B cell (primary cell): ENCODE data around the gene CA5A. TPM values are rescaled to one million over a fixed set of nuclear protein-coding genes. Genes with fewer than 3 reads are reported as not detected.

Experiments
- ATAC-seq: fragments of 200-7000 bp; cut with Tn5 transposase; one replicate; pipeline ENCODE4 v1.10.0; 2021; ENCODE audit warnings: low read depth, mild to moderate bottlenecking, moderate number of reproducible peaks, moderate library complexity
- CTCF ChIA-PET: fragments of 350-600 bp; sonication (Branson Sonifier 250); formaldehyde crosslinking; loops from one replicate; lab custom pipeline; 2021; ENCODE audit warnings: antibody characterized with exemption, inconsistent platforms; lab: Charles Lee
- POLR2A ChIA-PET: fragments of 350-600 bp; sonication (Branson Sonifier 250); formaldehyde crosslinking; loops from one replicate; lab custom pipeline; 2021; ENCODE audit warnings: antibody characterized with exemption; lab: Charles Lee
- DNase-seq: peaks from one replicate; pipeline ENCODE4 v3.0.0; 2013
- H2AFZ ChIP-seq: 2 replicates; pipeline ENCODE4 v1.6.1; 2012; ENCODE audit warnings: mild to moderate bottlenecking, low read depth, low read length; ENCODE audit not compliant: insufficient read depth, poor library complexity, severe bottlenecking
- H3K27ac ChIP-seq, 2 donors: 1 replicate in 1 of 2; 2 replicates in 1 of 2; pipeline ENCODE4 v1.5.1; 2012 to 2013; ENCODE audit warnings: low read length in 2 of 2, mild to moderate bottlenecking in 2 of 2, moderate library complexity in 1 of 2
- H3K27me3 ChIP-seq, 4 experiments: fragments of 200-600 bp in 1 of 4; sonication (generic) in 1 of 4; replicated peaks in 1 of 4; 1 replicate in 2 of 4; 2 replicates in 2 of 4; pipeline versions ENCODE4 v1.6.1 to v1.7.0; 2013 to 2016; ENCODE audit warnings: low read length in 3 of 4, mild to moderate bottlenecking in 2 of 4, mixed read lengths in 1 of 4, moderate library complexity in 1 of 4; ENCODE audit not compliant: insufficient read depth in 4 of 4, control insufficient read depth in 3 of 4; ENCODE audit errors: control extremely low read depth in 1 of 4
- H3K36me3 ChIP-seq, 2 experiments: replicated peaks in 1 of 2; 1 replicate in 1 of 2; 2 replicates in 1 of 2; pipeline versions ENCODE4 v1.6.1 to v1.7.1; 2013; ENCODE audit warnings: low read length in 1 of 2; ENCODE audit not compliant: insufficient read depth in 2 of 2, control insufficient read depth in 1 of 2; ENCODE audit errors: control extremely low read depth in 1 of 2, extremely low read depth in 1 of 2
- H3K4me1 ChIP-seq, 2 donors: fragments of 200-600 bp in 1 of 2; sonication (generic) in 1 of 2; 1 replicate in 1 of 2; 2 replicates in 1 of 2; pipeline versions ENCODE4 v1.5.1 to v1.6.1; 2013 to 2017; ENCODE audit warnings: low read length in 2 of 2; ENCODE audit not compliant: control insufficient read depth in 2 of 2, insufficient read depth in 2 of 2
- H3K4me2 ChIP-seq: replicated peaks from 2 replicates; pipeline ENCODE3; 2012; ENCODE audit warnings: mild to moderate bottlenecking, low read depth, low read length; ENCODE audit not compliant: poor library complexity, severe bottlenecking
- H3K4me3 ChIP-seq, 5 experiments: fragments of 200-600 bp in 1 of 5; sonication (generic) in 1 of 5; 1 replicate in 3 of 5; 2 replicates in 2 of 5; pipeline versions ENCODE4 v1.5.1 to v1.7.0; 2011 to 2016; ENCODE audit warnings: low read length in 4 of 5, mild to moderate bottlenecking in 4 of 5, low read depth in 2 of 5, control low read depth in 1 of 5, moderate library complexity in 1 of 5; ENCODE audit not compliant: insufficient read depth in 1 of 5; ENCODE audit errors: control extremely low read depth in 1 of 5, extremely low read depth in 1 of 5
- H3K79me2 ChIP-seq: fragments of 200-600 bp; sonication (generic); one replicate; pipeline ENCODE4 v1.6.0; 2016; ENCODE audit warnings: low read length; ENCODE audit not compliant: control insufficient read depth, insufficient read depth
- H3K9ac ChIP-seq: fragments of 200-600 bp; sonication (generic); 2 replicates; pipeline ENCODE4 v1.6.1; 2017; ENCODE audit warnings: mild to moderate bottlenecking, low read length, moderate library complexity
- H3K9me3 ChIP-seq, 3 donors: one replicate each; pipeline versions ENCODE4 v1.6.1 to v1.7.1; 2013; ENCODE audit warnings: low read length in 2 of 3; ENCODE audit not compliant: control insufficient read depth in 2 of 3, insufficient read depth in 1 of 3; ENCODE audit errors: control extremely low read depth in 1 of 3
- H4K20me1 ChIP-seq: 2 replicates; pipeline ENCODE4 v1.6.0; 2012; ENCODE audit warnings: mild to moderate bottlenecking, low read length; ENCODE audit not compliant: insufficient read depth, control insufficient read depth, poor library complexity, severe bottlenecking
- H3K27ac Mint-ChIP-seq: one replicate; pipeline ENCODE4 v1.8.0; 2021; ENCODE audit warnings: mixed read lengths
- H3K27me3 Mint-ChIP-seq: one replicate; pipeline ENCODE4 v1.8.0; 2021; ENCODE audit warnings: mixed read lengths
- H3K4me1 Mint-ChIP-seq: one replicate; pipeline ENCODE4 v1.8.0; 2021; ENCODE audit warnings: mixed read lengths
- H3K4me3 Mint-ChIP-seq: one replicate; pipeline ENCODE4 v1.8.0; 2021; ENCODE audit warnings: mixed read lengths
- H3K9me3 Mint-ChIP-seq: one replicate; pipeline ENCODE4 v1.8.0; 2022; ENCODE audit warnings: mixed read lengths; ENCODE audit not compliant: insufficient read depth
- CTCF ChIP-seq: fragments of 200-600 bp; IDR thresholded peaks from one replicate; pipeline ENCODE4 v1.8.0; 2022; ENCODE audit warnings: antibody characterized with exemption, mild to moderate bottlenecking
- EZH2 ChIP-seq: IDR thresholded peaks from 2 replicates; pipeline ENCODE4 v1.6.1; 2012; ENCODE audit warnings: borderline replicate concordance, low read depth, mild to moderate bottlenecking, moderate library complexity, low read length; ENCODE audit not compliant: insufficient read depth, poor library complexity, severe bottlenecking
- WGBS: methylation state at CpG from one replicate; pipeline ENCODE4 v1.1.5; 2013; ENCODE audit warnings: missing lambda C conversion rate; ENCODE audit not compliant: insufficient coverage; 5-methylcytosine and 5-hydroxymethylcytosine counted together
- intact Hi-C: fragments of 100-400 bp; cut with micrococcal nuclease; formaldehyde crosslinking; loops from one replicate; pipeline ENCODE4 v1.10.0; 2022
- polyA plus RNA-seq: library from polyadenylated mRNA; depleted of rRNA; stranded (reverse); fragments of >200 nt; gene quantifications from 2 replicates; pipeline ENCODE4 v1.2.3, GENCODE V29; 2012
- total RNA-seq, 2 donors: library from RNA; stranded (reverse); fragments of 120-200 nt in 1 of 2; gene quantifications; 1 replicate in 1 of 2; 2 replicates in 1 of 2; pipeline versions ENCODE4 v1.2.3 to v1.2.4, GENCODE V29; 2013 to 2022

Gene CA5A
- total and polyA plus RNA-seq, 2 donors (not counting 1 experiment from before 2014, with no cell fraction given): 0.27 TPM; not detected in 1

DNA sequence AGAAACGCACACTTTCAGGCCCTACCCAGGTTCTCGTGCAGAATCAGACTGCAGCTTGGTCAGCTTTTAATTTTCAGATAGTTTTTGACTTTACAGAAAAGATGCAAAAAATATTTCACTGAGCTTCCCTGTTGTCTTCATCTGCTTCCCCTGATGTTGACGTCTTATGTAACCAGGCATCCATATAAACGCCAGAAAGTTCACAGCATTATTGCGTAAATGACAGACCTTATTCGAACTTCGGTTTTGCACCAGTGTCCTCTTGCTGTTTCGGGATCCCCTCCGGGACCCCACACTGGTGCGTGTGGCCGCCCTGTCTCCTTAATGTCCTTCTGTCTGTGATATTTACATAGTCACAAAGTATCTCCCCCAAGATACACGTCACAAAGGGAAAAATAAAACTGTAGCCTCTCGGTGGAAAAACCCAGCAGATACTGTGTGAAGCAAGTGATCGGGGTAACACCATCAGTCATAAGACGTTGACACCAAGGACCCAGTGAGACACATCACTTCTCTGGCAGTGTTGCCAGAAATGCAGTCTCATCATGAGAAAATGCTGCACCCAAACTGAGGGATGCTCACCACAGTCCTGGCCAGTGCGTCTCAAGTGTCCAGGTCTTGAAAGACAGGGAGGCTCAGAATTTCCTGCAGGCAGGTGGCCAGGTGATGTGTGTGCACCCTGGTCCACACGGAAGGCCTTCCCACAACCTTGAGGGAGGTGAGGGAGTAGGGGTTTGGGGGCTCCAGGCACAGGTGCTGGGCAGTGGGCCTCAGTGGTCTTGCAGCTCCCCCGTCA lies 19.2 kb upstream of the CA5A start:
- H3K79me2 ChIP-seq: peaks cover 80% of the 10 kb centered on the region
- DNase-seq: peak; percentile 32
- no peaks in the 10 kb centered on the region for H3K9me3 ChIP-seq
- peaks cover 60 to 86% of the 10 kb centered on the region in 2 donors for H3K4me1 ChIP-seq
- ATAC-seq: no peak
- 85% methylated on average over 16 of the region's 18 CpGs for WGBS
- Mint-ChIP-seq H3K27ac (peak overlapping the region; percentile 95), H3K4me3 (peak overlapping the region; percentile 91), H3K27me3 (no peaks in the 10 kb centered on the region), H3K4me1 (peaks cover 81% of the 10 kb centered on the region), H3K9me3 (no peaks in the 10 kb centered on the region)
- intact Hi-C loops: loop anchor here (1.0 kb wide), 3 partner anchors 28 to 91 kb away; no protein-coding TSS in a partner anchor
- peak overlapping the region; percentile 79 to 87 for H3K27ac ChIP-seq
- no peaks in the 10 kb centered on the region for H3K27me3 ChIP-seq
- H4K20me1 ChIP-seq: peaks cover 48% of the 10 kb centered on the region
- peak overlapping the region; percentile 59 for H2AFZ ChIP-seq
- peak overlapping the region; percentile 59 for H3K9ac ChIP-seq
- peak overlapping the region in 1 of 5 experiments; percentile 62 for H3K4me3 ChIP-seq
- peaks cover 0 to 32% of the 10 kb centered on the region in 2 experiments for H3K36me3 ChIP-seq
- ChIA-PET CTCF (interaction anchor here (0.9 to 1.7 kb wide), 6 partner anchors 18 to 483 kb away, joined by 3 to 8 read pairs (median 4); no protein-coding TSS in a partner anchor), POLR2A (interaction anchor here (0.8 to 1.4 kb wide), 5 partner anchors 10 to 392 kb away, joined by 3 to 4 read pairs (median 4); no protein-coding TSS in a partner anchor)
- H3K4me2 ChIP-seq: peak overlapping the region; percentile 76
- TF ChIP-seq CTCF (no peak), EZH2 (no peak)

DNA sequence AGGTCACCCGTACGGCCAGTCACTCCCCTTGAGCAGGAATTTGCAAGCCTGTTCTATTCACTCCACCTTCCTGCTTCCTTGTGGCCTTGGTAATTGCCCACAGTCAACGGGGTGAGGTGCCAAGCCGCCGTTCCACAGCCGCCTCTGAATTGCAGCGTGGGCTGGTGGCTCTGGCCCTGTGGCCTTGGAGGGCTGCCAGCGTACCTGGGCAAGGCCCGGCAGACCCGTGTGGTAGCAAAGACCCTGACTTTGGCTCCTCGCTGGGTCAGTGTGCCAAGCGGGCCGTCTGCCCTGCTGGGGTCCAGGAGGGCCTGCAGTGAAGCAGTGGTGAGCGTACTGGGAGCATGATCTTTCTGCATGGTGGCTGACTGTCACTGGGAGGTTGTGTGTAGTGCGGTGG lies 18.5 kb upstream of the CA5A start:
- H3K36me3 ChIP-seq: peaks cover 0 to 32% of the 10 kb centered on the region in 2 experiments
- Mint-ChIP-seq H3K27ac (peak overlapping the region; percentile 74), H3K4me1 (peaks cover 75% of the 10 kb centered on the region), H3K4me3 (peak overlapping the region; percentile 77), H3K9me3 (no peaks in the 10 kb centered on the region), H3K27me3 (no peaks in the 10 kb centered on the region)
- TF ChIP-seq EZH2 (no peak), CTCF (no peak)
- H3K79me2 ChIP-seq: peaks cover 73% of the 10 kb centered on the region
- ATAC-seq: no peak
- POLR2A ChIA-PET: no interaction called here
- peaks cover 41% of the 10 kb centered on the region for H4K20me1 ChIP-seq
- WGBS: 76% methylated on average over 15 of the region's 15 CpGs
- no peaks in the 10 kb centered on the region for H3K9me3 ChIP-seq
- no peak overlapping the region for H3K4me3 ChIP-seq
- intact Hi-C loops: no loop called here
- H2AFZ ChIP-seq: no peak overlapping the region
- CTCF ChIA-PET: interaction anchor here (1.1 kb wide), 1 partner anchor 176 kb away, joined by 3 read pairs; no protein-coding TSS in a partner anchor
- H3K4me1 ChIP-seq: peaks cover 57 to 83% of the 10 kb centered on the region in 2 donors
- H3K27me3 ChIP-seq: no peaks in the 10 kb centered on the region
- DNase-seq: no peak
- no peak overlapping the region for H3K4me2 ChIP-seq
- H3K27ac ChIP-seq: peak overlapping the region; percentile 53 to 87
- no peak overlapping the region for H3K9ac ChIP-seq
